Stimulated activated effector memory CD8-positive, alpha-beta T cell treated with anti-CD3 and anti-CD28 coated beads, Interleukin-12 subunit alpha, Interleukin-12 subunit beta, amount 100 ng/mL, for 72 hours (primary cell): ENCODE data around the gene USP40.

Source experiments
- ATAC-seq: fragments of 150-1000 bp; cut with Tn5 transposase; 2 replicates; pipeline ENCODE4 v1.10.0; 2021
- DNase-seq, 2 donors: peaks; one replicate each; pipeline ENCODE4 v3.0.0; 2021 to 2022; ENCODE audit warnings: low spot score in 2 of 2
- H3K27ac Mint-ChIP-seq: one replicate; pipeline ENCODE4 v1.8.0; 2022; ENCODE audit warnings: mild to moderate bottlenecking, mixed read lengths
- H3K36me3 Mint-ChIP-seq: one replicate; pipeline ENCODE4 v1.8.0; 2022; ENCODE audit warnings: mild to moderate bottlenecking, mixed read lengths
- H3K4me1 Mint-ChIP-seq: one replicate; pipeline ENCODE4 v1.8.0; 2022; ENCODE audit warnings: mixed read lengths
- H3K4me3 Mint-ChIP-seq: one replicate; pipeline ENCODE4 v1.8.0; 2022; ENCODE audit warnings: mild to moderate bottlenecking, mixed read lengths
- H3K9me3 Mint-ChIP-seq: one replicate; pipeline ENCODE4 v1.8.0; 2022; ENCODE audit warnings: mixed read lengths

Gene USP40

DNA sequence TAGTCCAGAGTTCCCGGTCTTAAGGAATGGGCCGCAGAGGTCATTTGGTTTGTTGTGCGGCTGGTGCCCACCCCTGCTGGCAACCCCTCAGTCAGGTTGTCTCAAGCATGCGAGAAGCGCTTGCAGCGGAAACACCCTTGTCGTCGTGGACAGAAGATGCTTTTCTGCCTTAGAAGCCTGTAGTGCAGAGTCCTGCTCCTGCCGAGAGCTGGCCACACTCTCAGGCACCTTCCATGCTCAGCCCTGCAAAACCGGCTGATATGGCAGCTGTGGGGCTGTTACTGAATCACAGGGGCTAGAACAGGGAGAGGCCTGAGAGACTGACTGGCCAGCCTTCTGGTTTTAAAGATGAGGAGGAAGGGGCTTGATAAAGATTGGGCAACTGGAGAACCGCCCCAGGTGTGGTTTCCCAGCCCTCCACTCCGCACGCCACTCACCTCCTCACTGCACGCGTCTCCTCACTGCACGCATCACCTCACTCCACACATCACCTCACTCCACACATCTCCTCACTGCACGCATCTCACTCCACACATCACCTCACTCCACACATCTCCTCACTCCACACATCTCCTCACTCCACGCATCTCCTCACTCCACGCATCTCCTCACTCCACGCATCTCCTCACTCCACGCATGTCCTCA is 103.6 kb downstream of the USP40 start:
- DNase-seq (no peak), ATAC-seq (no peak)
- no peak overlapping the region for H3K4me3 Mint-ChIP-seq
- H3K36me3 Mint-ChIP-seq: peaks cover 100% of the 10 kb centered on the region
- H3K9me3 Mint-ChIP-seq: no peaks in the 10 kb centered on the region
- no peaks in the 10 kb centered on the region for H3K4me1 Mint-ChIP-seq
- H3K27ac Mint-ChIP-seq: no peak overlapping the region

DNA sequence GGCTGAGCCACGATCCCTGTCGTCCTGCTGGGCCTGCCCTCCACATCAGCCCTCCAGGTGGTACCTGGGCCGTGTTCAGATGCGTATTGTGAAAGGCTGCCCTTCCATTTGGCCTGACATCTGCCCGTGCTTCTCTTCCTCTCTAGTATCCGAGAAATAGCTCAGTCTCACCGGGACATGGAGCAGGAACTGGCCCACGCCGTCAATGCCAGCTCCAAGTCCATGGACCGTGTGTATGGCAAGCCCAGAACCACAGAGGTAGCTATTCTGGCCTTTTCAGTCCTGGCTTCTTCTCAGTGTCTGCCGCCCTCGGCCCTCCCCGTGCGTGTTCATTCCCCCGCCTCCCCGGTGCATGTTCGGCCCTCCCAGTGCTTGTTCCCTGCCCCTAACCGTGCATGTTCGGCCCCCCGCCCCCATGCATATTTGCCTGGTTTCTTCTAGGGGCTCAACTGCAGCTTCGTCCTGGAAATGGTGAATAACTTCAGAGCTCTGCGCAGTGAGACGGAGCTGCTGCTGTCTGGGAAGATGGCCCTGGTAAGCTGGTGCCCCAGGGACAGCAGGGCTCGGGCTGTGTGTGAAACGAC is 104.3 kb downstream of the USP40 start:
- peaks cover 100% of the 10 kb centered on the region for H3K36me3 Mint-ChIP-seq
- ATAC-seq (no peak), DNase-seq (no peak)
- no peaks in the 10 kb centered on the region for H3K9me3 Mint-ChIP-seq
- peaks cover 4% of the 10 kb centered on the region for H3K4me1 Mint-ChIP-seq
- no peak overlapping the region for H3K4me3 Mint-ChIP-seq
- peak overlapping the region; percentile 67 for H3K27ac Mint-ChIP-seq

DNA sequence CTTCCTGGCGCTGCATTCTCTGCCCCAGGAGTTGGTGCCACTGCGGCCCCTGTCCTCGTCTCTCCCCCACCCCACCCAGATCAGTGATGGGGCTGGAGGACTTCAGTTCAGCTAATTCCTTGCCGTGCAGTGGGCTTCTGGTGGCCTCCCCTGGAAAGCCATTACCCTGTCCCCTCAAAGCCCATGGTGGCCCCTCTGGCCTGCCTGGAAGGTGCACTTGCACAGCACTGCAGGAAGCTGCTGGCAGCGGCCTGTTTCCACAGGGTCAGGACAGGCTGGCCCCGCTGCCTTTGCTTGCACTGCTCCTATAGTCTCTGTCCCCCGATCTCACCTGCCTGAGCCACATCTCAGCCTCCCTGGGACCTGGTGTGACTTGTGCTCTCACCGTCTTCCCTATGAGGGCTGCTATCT is 105.1 kb downstream of the USP40 start:
- no peak overlapping the region for H3K4me3 Mint-ChIP-seq
- H3K27ac Mint-ChIP-seq: peak overlapping the region; percentile 67
- H3K36me3 Mint-ChIP-seq: peaks cover 100% of the 10 kb centered on the region
- H3K9me3 Mint-ChIP-seq: no peaks in the 10 kb centered on the region
- DNase-seq (no peak), ATAC-seq (no peak)
- H3K4me1 Mint-ChIP-seq: peaks cover 7% of the 10 kb centered on the region

DNA sequence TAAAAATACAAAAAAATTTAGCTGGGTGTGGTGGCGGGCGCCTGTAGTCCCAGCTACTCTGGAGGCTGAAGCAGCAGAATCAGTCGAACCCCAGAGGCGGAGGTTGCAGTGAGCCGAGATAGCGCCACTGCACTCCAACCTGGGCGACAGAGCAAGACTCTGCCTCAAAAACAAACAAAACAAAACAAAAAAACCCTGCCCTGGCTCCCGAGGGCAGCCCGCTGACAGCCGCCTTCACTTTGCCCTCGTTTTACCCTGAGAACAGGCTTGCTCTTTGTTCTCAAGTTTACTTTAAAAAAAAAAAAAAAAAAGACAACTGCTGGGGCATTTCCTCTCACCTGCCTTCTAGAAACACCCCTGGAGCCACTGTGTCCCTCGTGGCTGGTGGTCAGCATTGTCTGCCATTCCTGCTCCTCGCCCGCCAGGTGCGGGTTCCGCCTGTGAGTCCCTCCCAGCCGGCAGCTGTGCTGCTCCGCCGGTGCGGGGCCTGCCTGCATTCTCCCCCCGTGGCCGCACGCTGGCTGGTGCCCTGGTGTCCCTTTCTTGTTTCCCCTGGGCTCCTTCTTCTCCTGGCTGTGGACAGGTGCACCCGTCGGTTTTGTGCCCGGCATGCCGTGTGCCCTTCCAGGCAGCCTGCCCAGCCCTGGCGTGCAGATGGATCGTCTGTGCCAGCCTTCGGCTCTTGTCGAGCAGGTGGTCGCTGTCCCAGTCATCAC is 105.7 kb downstream of the USP40 start:
- ATAC-seq (no peak), DNase-seq (no peak)
- H3K4me1 Mint-ChIP-seq: peaks cover 7% of the 10 kb centered on the region
- peaks cover 100% of the 10 kb centered on the region for H3K36me3 Mint-ChIP-seq
- no peak overlapping the region for H3K27ac Mint-ChIP-seq
- H3K4me3 Mint-ChIP-seq: no peak overlapping the region
- no peaks in the 10 kb centered on the region for H3K9me3 Mint-ChIP-seq

DNA sequence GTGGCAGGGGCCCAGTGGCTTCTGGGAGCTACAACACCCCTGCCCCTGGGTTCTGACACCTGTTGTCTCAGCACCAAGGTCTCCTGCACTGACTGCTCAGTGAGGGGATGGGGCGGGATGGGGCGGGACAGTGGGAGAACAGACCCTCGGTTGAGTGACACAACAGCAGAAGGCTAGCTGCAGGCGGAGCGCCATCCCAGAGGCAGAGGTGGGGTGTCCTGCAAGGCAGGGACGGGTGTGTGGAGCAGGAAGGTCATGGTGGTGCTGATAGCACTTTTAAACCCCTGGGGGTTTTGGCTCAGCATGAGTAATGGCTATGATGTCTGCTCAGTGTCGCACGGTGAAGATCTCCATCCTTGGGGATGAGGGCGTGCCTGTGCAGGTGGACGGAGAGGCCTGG is 107.2 kb downstream of the USP40 start:
- Mint-ChIP-seq H3K4me3 (no peak overlapping the region), H3K27ac (peak overlapping the region; percentile 63), H3K4me1 (peaks cover 7% of the 10 kb centered on the region), H3K9me3 (no peaks in the 10 kb centered on the region), H3K36me3 (peaks cover 100% of the 10 kb centered on the region)
- no peak for ATAC-seq
- no peak for DNase-seq

DNA sequence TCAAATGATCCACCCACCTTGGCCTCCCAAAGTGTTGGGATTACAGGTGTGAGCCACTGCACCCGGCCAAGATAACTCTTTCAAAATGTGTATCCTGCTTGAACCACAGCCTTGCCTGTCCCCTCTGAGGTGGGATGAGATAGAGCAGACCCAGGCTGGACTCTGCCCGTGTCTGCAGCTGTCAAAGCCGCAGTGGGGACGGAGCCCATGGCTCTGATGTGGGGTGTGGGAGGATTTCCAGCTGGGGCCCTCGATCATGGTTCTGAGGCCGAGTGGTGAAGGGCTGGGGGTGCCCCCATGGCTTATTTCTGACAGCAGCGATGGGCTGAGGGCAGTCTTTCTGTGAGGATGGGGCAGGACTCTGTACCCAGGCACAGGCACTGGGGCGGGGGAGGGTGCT is 107.8 kb downstream of the USP40 start:
- Mint-ChIP-seq H3K36me3 (peaks cover 100% of the 10 kb centered on the region), H3K27ac (peak overlapping the region; percentile 63), H3K4me3 (no peak overlapping the region), H3K9me3 (no peaks in the 10 kb centered on the region), H3K4me1 (peaks cover 7% of the 10 kb centered on the region)
- DNase-seq (no peak), ATAC-seq (no peak)

DNA sequence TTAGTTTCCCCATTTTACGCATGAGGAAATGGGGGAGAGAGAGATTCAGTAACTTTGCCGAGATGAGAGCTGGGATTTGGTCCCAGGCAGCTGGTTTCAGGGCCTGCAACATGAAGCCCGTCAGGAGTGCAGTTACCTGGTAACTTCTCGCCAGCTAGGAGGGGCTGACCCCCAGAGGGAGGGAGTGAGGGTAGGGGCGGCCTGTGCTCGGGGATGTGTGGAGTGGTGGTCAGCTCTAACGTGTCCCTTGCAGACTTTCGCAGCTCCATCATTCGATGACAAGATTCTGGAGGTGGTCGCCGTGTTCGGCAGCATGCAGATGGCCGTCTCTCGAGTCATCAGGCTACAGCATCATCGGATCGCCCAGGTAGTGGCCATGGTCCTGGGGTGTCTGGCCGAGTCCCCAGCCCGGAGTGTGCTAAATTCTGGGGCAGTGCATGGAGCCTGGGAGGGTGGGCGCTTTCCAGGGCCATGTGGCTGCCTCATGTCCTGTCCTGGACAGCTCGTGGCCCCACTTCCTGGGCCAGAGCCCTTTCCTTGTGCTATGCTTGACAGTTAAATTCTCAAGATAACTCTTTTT is 108.5 kb downstream of the USP40 start:
- H3K36me3 Mint-ChIP-seq: peaks cover 100% of the 10 kb centered on the region
- no peak overlapping the region for H3K4me3 Mint-ChIP-seq
- peaks cover 11% of the 10 kb centered on the region for H3K4me1 Mint-ChIP-seq
- DNase-seq: no peak
- peak overlapping the region; percentile 63 for H3K27ac Mint-ChIP-seq
- H3K9me3 Mint-ChIP-seq: no peaks in the 10 kb centered on the region
- no peak for ATAC-seq

DNA sequence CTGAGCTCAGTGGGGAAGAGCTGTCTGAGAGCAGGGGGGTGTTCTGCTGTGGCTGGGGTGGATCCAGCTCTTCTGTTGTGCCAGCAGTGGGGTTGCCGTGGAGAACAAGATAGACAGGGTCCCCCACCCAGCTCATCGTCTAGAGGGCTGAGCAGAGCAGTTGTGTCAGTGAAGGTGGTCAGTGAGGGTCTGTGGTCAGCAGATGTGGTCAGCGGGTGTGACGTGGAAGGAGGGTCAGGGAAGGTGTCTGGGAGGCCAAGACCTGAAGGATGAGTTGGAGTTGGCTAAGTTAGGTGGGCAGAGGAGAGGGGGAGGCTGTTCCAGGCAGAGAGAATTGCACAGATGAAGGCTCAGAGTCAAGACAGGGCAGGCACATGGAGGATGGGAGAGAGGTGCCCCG is 109.2 kb downstream of the USP40 start:
- Mint-ChIP-seq H3K27ac (peak overlapping the region; percentile 6), H3K4me1 (peaks cover 12% of the 10 kb centered on the region)

DNA sequence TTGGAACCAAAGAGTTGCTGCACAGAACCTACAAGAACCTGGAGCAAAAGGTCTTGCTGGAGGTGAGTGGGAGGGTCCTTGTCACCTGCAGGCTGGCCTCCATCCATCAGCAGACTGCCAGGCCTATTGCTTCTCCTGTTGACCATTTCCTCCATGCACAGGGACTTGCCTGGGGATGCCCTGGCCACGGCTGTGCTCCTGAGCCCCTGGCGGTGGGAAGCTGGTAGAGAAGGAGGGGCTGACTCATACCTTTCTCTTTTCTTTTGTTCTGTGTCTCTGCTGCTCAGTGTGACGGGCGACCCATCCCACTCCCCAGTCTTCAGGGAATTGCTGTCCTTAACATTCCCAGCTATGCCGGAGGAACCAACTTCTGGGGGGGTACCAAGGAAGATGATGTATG is 109.6 kb downstream of the USP40 start:
- no peaks in the 10 kb centered on the region for H3K9me3 Mint-ChIP-seq
- H3K4me3 Mint-ChIP-seq: no peak overlapping the region
- H3K36me3 Mint-ChIP-seq: peaks cover 100% of the 10 kb centered on the region
- H3K4me1 Mint-ChIP-seq: peaks cover 12% of the 10 kb centered on the region
- peak overlapping the region; percentile 6 for H3K27ac Mint-ChIP-seq
- DNase-seq (no peak), ATAC-seq (no peak)

More for the DNA sequence above, 109.2 kb downstream of the USP40 start:
- Mint-ChIP-seq H3K4me3 (no peak overlapping the region), H3K36me3 (peaks cover 100% of the 10 kb centered on the region), H3K9me3 (no peaks in the 10 kb centered on the region)
- ATAC-seq (no peak), DNase-seq (no peak)

DNA sequence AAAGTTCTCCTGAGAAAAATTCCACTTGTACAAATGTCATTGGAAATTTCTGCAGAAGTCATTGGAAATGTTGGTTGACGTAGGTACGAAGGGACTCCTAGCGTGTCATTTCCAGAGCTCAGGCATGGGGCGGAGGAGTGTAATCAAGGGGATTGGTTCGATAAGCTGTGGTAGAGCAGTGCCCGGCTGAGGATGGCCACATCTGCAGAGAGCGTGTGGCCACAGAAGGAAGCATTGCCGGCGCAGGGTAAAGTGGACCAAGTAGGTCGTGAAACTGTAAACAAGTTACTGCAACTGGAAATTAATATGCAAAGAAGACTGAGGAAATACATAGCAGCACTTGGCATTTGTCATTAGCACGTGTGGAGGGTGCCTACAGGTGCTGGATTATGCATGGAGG is 110.5 kb downstream of the USP40 start:
- Mint-ChIP-seq H3K4me3 (no peak overlapping the region), H3K36me3 (peaks cover 100% of the 10 kb centered on the region), H3K9me3 (no peaks in the 10 kb centered on the region), H3K4me1 (peaks cover 12% of the 10 kb centered on the region), H3K27ac (no peak overlapping the region)
- DNase-seq (no peak), ATAC-seq (no peak)

DNA sequence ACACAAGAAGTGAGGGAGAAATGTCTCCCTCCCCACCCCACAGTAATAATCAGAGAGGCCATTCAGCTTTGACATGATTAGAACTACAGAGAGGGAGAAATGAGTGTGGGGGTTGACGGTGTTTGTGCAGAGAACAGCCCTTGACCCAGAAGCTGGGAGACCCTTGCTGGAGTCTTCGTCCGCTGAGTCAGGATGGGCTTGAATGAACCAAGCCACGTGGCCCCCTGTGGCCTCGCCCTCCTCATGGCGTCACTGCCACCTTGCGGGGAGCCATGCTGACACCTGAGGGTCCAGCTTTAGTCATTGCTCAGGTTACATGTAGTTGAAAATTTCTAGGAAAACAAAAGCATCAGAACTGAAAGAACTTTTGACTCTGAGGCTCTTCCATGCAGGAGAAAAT is 111.1 kb downstream of the USP40 start:
- no peak overlapping the region for H3K27ac Mint-ChIP-seq
- peaks cover 100% of the 10 kb centered on the region for H3K36me3 Mint-ChIP-seq
- peaks cover 12% of the 10 kb centered on the region for H3K4me1 Mint-ChIP-seq

DNA sequence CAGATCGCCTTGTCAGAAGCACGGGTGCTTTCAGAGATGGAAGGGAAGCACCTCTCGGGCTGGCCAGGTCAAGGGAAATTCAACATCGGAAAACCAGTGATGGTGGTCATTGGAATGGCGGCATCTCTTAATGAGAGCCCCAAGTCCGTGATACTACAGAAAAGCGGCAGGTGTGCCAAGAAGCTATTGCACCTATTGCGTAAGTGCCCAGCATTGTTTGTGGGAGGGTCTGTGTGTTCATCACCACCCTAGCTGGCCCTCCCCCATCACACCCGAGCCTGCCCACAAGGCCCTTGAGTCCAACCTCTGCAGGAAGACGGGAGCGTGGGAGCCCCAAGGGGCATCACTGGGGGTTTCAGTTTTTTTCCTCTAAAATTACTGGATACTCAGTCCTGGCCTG is 111.6 kb downstream of the USP40 start:
- Mint-ChIP-seq H3K4me1 (peaks cover 12% of the 10 kb centered on the region), H3K9me3 (no peaks in the 10 kb centered on the region), H3K27ac (no peak overlapping the region), H3K4me3 (no peak overlapping the region), H3K36me3 (peaks cover 100% of the 10 kb centered on the region)
- ATAC-seq: no peak
- no peak for DNase-seq

More for the DNA sequence above, 111.1 kb downstream of the USP40 start:
- H3K4me3 Mint-ChIP-seq: no peak overlapping the region
- DNase-seq: no peak
- no peak for ATAC-seq
- no peaks in the 10 kb centered on the region for H3K9me3 Mint-ChIP-seq

DNA sequence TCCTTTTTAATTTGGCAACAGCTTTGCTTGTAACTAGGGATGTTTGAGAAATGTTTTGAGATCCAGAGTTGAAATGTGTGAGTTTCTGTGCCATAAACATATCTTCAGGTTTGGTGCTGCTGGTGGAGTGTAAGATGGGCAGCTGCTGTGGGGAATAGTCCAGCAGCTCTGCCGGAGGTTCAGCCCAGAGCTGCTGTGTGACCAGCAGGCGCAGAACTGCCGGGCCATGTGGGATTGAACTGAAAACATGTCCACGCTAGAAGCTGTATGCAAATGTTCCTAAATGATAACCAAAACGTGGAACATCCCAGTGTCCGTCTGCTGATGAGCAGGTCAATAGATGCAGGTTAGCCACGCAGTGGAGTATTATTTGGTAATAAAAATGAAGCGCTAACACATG is 112.7 kb downstream of the USP40 start:
- Mint-ChIP-seq H3K9me3 (no peaks in the 10 kb centered on the region), H3K4me1 (peaks cover 12% of the 10 kb centered on the region), H3K4me3 (no peak overlapping the region), H3K27ac (peak overlapping the region; percentile 61), H3K36me3 (peaks cover 100% of the 10 kb centered on the region)
- DNase-seq (no peak), ATAC-seq (no peak)

DNA sequence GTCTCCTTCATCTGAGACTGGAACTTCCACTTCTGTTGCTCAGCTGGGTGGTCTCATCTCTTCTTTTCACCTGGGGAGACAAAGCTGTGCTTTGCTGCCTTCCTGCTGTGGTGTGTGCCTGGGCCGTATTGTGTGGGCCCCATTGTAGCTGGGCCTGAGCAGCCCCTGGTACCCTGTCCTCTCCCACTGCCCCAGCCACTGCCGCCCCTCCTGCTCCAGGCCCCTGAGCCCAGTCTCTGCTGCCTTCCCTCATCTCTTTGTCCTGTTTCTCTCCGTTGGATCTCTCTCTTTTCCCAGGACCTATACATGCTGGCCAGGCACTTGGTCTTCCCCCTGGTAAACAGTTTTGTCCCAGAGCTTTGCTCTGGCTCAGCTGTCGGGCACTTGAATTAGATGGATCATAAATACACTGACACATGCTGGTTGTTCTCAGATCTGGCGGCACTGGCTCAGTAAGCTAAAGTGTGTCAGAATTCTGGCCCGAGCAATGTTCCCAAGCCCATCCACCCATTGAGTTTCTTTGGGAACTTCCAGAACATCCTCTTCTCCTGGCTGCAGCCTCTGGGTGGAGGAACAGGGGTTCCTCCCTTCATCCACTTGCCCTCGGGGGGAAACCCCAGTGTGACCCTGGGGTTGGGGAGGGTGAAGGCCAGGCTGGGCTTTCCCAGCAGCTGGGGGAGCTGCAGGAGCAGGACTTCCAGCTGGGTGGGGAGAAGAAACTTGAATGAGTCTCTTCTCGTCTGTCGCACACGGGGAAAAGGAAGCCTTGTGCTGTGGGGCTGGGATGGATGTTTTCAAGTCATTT is 113.3 kb downstream of the USP40 start:
- Mint-ChIP-seq H3K4me3 (no peak overlapping the region), H3K4me1 (peaks cover 14% of the 10 kb centered on the region), H3K27ac (peak overlapping the region; percentile 61), H3K9me3 (no peaks in the 10 kb centered on the region), H3K36me3 (peaks cover 100% of the 10 kb centered on the region)
- no peak for DNase-seq
- no peak for ATAC-seq

DNA sequence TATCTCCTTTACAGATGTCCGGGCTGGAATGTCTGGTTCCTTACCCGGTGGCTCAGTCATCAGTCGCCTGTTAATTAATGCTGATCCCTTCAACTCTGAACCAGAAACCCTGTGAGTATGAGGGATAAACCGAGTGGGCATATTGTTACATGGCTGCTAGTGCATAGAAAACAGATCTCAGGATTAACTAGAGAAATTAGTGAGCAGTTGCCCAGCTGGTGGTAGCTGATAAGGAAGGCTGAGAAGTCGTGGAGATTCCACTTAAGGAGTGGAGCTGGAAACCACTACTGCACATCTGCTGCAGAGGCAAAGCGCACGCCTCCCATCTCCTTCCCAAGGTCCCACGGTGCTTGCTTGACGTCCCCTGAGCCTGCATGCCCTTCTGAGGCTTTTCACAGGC is 114.6 kb downstream of the USP40 start:
- no peaks in the 10 kb centered on the region for H3K9me3 Mint-ChIP-seq
- peaks cover 100% of the 10 kb centered on the region for H3K36me3 Mint-ChIP-seq
- peak overlapping the region; percentile 73 for H3K27ac Mint-ChIP-seq

More for the DNA sequence above, 114.6 kb downstream of the USP40 start:
- Mint-ChIP-seq H3K4me1 (peaks cover 10% of the 10 kb centered on the region), H3K4me3 (no peak overlapping the region)
- DNase-seq (no peak), ATAC-seq (no peak)
